Muscle of leg (tissue), 11 donors: ENCODE results near the gene ALG6. TPM values are rescaled to one million over a fixed set of nuclear protein-coding genes. Genes with fewer than 3 reads are reported as not detected.
"Not testable (repeated sequence)": the region's sequence is repeated elsewhere in the genome, so short reads cannot be mapped to it uniquely, and the experiment has no call there.

Source experiments
- DNase-seq: peaks from one replicate; pipeline ENCODE4 v3.0.0; 2013
- H3K27ac ChIP-seq: one replicate; pipeline ENCODE4 v1.5.1; 2013; ENCODE audit warnings: mild to moderate bottlenecking, low read length, control low read depth
- H3K27me3 ChIP-seq: one replicate; pipeline ENCODE4 v1.6.1; 2013; ENCODE audit warnings: low read length; ENCODE audit not compliant: control insufficient read depth, insufficient read depth
- H3K36me3 ChIP-seq: one replicate; pipeline ENCODE4 v1.6.1; 2013; ENCODE audit warnings: low read length; ENCODE audit not compliant: control insufficient read depth, insufficient read depth
- H3K4me1 ChIP-seq: one replicate; pipeline ENCODE4 v1.6.1; 2013; ENCODE audit warnings: low read length; ENCODE audit not compliant: control insufficient read depth, insufficient read depth
- H3K4me3 ChIP-seq: one replicate; pipeline ENCODE4 v1.5.1; 2013; ENCODE audit warnings: low read length, control low read depth
- H3K9me3 ChIP-seq: replicated peaks from 2 replicates; pipeline ENCODE4 v1.6.1; 2013; ENCODE audit warnings: low read depth, low read length; ENCODE audit not compliant: control insufficient read depth
- WGBS: methylation state at CpG from one replicate; pipeline ENCODE4 v1.1.5; 2013; ENCODE audit warnings: missing lambda C conversion rate; ENCODE audit not compliant: insufficient coverage; 5-methylcytosine and 5-hydroxymethylcytosine counted together
- polyA plus RNA-seq, 8 donors: library from polyadenylated mRNA; unstranded; fragments of 120-200 nt; gene quantifications; one replicate each; pipeline versions ENCODE4 v1.2.1 to v1.2.3, GENCODE V29; 2013; ENCODE audit warnings: inconsistent platforms in 1 of 8, low replicate concordance in 1 of 8; ENCODE audit not compliant: insufficient read length in 8 of 8, insufficient read depth in 1 of 8
- total RNA-seq: library from RNA; stranded (reverse); fragments of 120-200 nt; gene quantifications from one replicate; pipeline ENCODE4 v1.2.4, GENCODE V29; 2013

The ALG6 gene
- total and polyA plus RNA-seq, 9 donors, result 12.2 to 19.5 (median 14.3) TPM

GRCh38 chr1:63442141-63442475, 74.7 kb downstream of the ALG6 start:
- Histone ChIP-seq H3K27ac (no peak overlapping the region), H3K36me3 (no peaks in the 10 kb centered on the region), H3K27me3 (no peaks in the 10 kb centered on the region), H3K4me1 (peaks cover 2% of the 10 kb centered on the region), H3K4me3 (no peak overlapping the region), H3K9me3 (no peaks in the 10 kb centered on the region)
- peak; percentile 32 for DNase-seq

GRCh38 chr1:63448731-63449246, 81.4 kb downstream of the ALG6 start:
- DNase-seq, result no peak
- WGBS, result no CpG with 5 or more reads among the region's 3 CpGs
- H3K4me1 ChIP-seq, result no peaks in the 10 kb centered on the region
- H3K27me3 ChIP-seq, result no peaks in the 10 kb centered on the region
- no peak overlapping the region for H3K4me3 ChIP-seq
- H3K27ac ChIP-seq, result no peak overlapping the region
- no peaks in the 10 kb centered on the region for H3K36me3 ChIP-seq
- no peaks in the 10 kb centered on the region for H3K9me3 ChIP-seq

DNA sequence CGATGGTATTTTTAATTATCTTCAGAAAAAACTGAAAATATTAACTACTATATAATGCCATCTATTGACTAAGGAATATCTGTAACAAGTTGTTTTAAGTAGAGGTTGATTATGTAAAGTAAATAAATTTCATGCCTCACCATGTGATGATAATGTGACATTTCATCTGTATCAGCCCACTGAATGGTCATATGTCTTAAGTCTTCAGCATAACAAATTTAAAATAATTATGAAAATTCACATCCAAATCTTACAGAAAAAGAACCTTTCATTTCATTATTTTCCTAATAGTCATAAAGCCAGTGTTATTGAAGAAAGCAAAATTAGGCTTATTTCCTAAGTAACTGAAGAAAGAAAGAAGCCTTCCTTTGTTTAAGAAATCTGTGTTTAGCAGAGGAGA, 83.0 kb downstream of the ALG6 start:
- no CpG with 5 or more reads among the region's 1 CpG for WGBS

GRCh38 chr1:63453232-63453631, 85.8 kb downstream of the ALG6 start:
- no peaks in the 10 kb centered on the region for H3K4me1 ChIP-seq
- H3K27ac ChIP-seq, result no peak overlapping the region
- no peak for DNase-seq
- H3K36me3 ChIP-seq, result no peaks in the 10 kb centered on the region
- no CpG with 5 or more reads among the region's 2 CpGs for WGBS
- no peaks in the 10 kb centered on the region for H3K27me3 ChIP-seq
- no peak overlapping the region for H3K4me3 ChIP-seq
- no peaks in the 10 kb centered on the region for H3K9me3 ChIP-seq

More for the DNA sequence above, 83.0 kb downstream of the ALG6 start:
- Histone ChIP-seq H3K4me3 (no peak overlapping the region), H3K27ac (no peak overlapping the region), H3K9me3 (no peaks in the 10 kb centered on the region), H3K27me3 (no peaks in the 10 kb centered on the region), H3K36me3 (no peaks in the 10 kb centered on the region), H3K4me1 (no peaks in the 10 kb centered on the region)
- DNase-seq, result no peak

DNA sequence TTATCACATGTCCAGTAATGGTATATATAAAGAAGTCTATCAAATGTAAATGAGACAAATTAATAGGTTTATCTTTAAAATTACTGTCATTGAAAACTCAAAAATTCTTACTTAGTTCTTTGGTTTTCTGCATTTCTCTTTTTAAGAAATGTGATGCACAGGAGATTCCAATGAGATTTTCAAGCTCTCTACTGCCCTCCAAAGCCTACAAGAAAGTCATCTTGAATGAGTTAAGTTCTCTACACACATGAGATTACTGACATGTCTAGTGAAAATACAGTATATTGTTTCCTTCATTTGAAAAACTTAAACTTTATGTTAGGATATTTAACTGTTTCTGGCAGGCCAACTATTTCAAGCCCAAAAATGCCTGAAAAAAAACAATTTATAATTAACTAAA, 86.8 kb downstream of the ALG6 start:
- DNase-seq, result peak; percentile 29
- H3K4me3 ChIP-seq, result no peak overlapping the region
- no peak overlapping the region for H3K27ac ChIP-seq
- H3K27me3 ChIP-seq, result no peaks in the 10 kb centered on the region
- H3K36me3 ChIP-seq, result no peaks in the 10 kb centered on the region
- H3K4me1 ChIP-seq, result no peaks in the 10 kb centered on the region
- no peaks in the 10 kb centered on the region for H3K9me3 ChIP-seq

- Histone ChIP-seq H3K27me3 (no peaks in the 10 kb centered on the region), H3K4me3 (no peak overlapping the region), H3K4me1 (no peaks in the 10 kb centered on the region), H3K9me3 (peaks cover 5% of the 10 kb centered on the region), H3K36me3 (no peaks in the 10 kb centered on the region), H3K27ac (no peak overlapping the region)
- DNase-seq, result no peak
These were observed 91.3 kb downstream of the ALG6 start for GRCh38 chr1:63458750-63459149.

DNA sequence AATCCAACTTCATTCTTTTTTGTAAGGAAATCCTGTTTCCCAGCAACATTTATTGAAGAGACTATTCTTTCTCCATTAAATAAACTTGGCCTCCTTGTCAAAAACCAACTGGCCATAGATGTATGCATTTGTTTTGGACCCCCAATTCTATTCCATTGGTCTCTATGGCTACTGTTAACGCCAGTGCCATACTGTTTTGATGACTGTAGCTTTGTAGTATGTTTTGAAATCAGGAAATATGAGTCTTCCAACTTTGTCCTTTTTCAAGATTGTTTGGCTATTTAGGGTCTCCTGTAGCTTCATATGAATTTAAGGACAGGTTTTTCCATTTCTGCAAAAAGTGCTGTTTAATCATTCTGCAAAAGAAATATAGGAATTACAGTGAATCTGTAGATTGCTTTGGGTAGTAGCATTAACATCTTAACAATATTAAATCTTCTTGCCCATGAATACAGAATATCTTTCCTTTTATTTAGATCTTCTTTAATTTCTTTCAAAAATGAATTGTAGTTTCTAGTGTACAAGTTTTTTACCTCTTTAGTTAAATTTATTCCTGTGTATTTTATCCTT, 94.3 kb downstream of the ALG6 start:
- no peak for DNase-seq
- H3K27me3 ChIP-seq, result no peaks in the 10 kb centered on the region
- no CpG with 5 or more reads among the region's 1 CpG for WGBS
- H3K4me1 ChIP-seq, result no peaks in the 10 kb centered on the region
- H3K36me3 ChIP-seq, result no peaks in the 10 kb centered on the region
- no peak overlapping the region for H3K27ac ChIP-seq
- no peak overlapping the region for H3K4me3 ChIP-seq
- peaks cover 5% of the 10 kb centered on the region for H3K9me3 ChIP-seq

DNA sequence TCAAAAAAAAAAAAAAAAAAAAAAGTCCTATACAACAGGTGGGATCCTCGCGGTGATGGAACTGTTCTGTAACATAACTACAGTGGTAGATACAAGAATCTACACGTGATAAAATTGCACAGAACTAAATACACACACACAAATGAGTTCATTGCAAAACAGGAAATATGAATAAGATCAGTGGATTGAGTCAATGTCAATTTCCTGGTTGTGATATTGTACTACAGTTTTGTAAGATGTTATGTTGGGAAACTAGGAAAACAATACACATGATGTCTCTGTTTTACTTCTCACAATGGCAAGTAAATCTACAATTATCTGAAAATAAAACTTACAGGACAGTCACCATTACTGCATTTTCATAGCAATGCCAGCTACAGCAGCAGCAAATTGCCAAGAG, 95.8 kb downstream of the ALG6 start:
- no peak for DNase-seq
- Histone ChIP-seq H3K4me1 (no peaks in the 10 kb centered on the region), H3K9me3 (peaks cover 5% of the 10 kb centered on the region), H3K4me3 (no peak overlapping the region), H3K27ac (no peak overlapping the region), H3K27me3 (no peaks in the 10 kb centered on the region), H3K36me3 (no peaks in the 10 kb centered on the region)
- no CpG with 5 or more reads among the region's 3 CpGs for WGBS

DNA sequence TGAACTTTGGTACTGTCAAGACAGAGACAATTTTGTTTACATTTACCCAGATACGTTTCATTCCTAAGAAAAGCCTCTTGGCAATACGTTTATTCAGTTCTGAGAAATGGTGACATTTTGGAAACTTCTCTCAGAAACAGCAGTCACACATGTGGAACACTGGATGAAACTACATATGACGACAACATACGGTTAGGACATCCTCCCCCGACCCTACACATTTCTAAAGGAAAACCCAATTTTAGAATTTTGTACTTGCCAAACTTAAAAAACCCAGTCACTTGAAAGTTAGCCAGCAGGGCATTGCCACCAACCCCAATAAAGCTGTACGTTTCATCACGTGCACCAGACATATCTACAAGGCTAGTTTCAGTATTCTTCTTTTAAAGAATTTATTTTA, 98.8 kb downstream of the ALG6 start:
- Histone ChIP-seq H3K4me3 (no peak overlapping the region), H3K9me3 (peaks cover 5% of the 10 kb centered on the region), H3K27me3 (no peaks in the 10 kb centered on the region), H3K36me3 (no peaks in the 10 kb centered on the region), H3K4me1 (no peaks in the 10 kb centered on the region), H3K27ac (no peak overlapping the region)
- WGBS, result 81% methylated on average over 4 of the region's 7 CpGs
- DNase-seq, result no peak

- Histone ChIP-seq H3K36me3 (no peaks in the 10 kb centered on the region), H3K4me1 (no peaks in the 10 kb centered on the region), H3K27ac (no peak overlapping the region), H3K27me3 (no peaks in the 10 kb centered on the region), H3K4me3 (no peak overlapping the region), H3K9me3 (peaks cover under 1% of the 10 kb centered on the region)
- no peak for DNase-seq
- WGBS, result no CpG with 5 or more reads among the region's 3 CpGs
These were observed 99.3 kb downstream of the ALG6 start for GRCh38 chr1:63466759-63467158.

GRCh38 chr1:63468683-63469082, 101.3 kb downstream of the ALG6 start:
- H3K9me3 ChIP-seq, H3K4me3 ChIP-seq, H3K27ac ChIP-seq, H3K27me3 ChIP-seq, H3K36me3 ChIP-seq, H3K4me1 ChIP-seq, DNase-seq: not testable (repeated sequence)
- no CpG with 5 or more reads among the region's 5 CpGs for WGBS
